PFSK-1 (cell line): ENCODE measurements around the gene AUTS2.

Experiments
- FOXP2 ChIP-seq: optimal IDR thresholded peaks from 2 replicates; pipeline ENCODE3; 2011; ENCODE audit warnings: borderline replicate concordance, control low read depth, inconsistent platforms; ENCODE audit not compliant: insufficient read depth; ENCODE audit errors: extremely low read length, extremely low read depth
- POLR2AphosphoS5 ChIP-seq: IDR thresholded peaks from 2 replicates; pipeline ENCODE4 v1.6.1; 2012; ENCODE audit warnings: low read depth, mild to moderate bottlenecking, control low read depth, low read length, moderate library complexity
- SIN3A ChIP-seq: IDR thresholded peaks from 2 replicates; pipeline ENCODE4 v1.6.1; 2012; ENCODE audit warnings: mild to moderate bottlenecking, low read length, moderate library complexity, borderline replicate concordance; ENCODE audit not compliant: insufficient read depth
- TAF1 ChIP-seq: IDR thresholded peaks from 2 replicates; pipeline ENCODE4 v1.6.1; 2012; ENCODE audit warnings: low read length, control low read depth, borderline replicate concordance; ENCODE audit not compliant: insufficient read depth
- TF ChIP-seq, protein P1 (sequence below), 2 experiments: IDR thresholded peaks; 2 replicates each; pipeline versions ENCODE4 v1.6.1 to v1.8.0; 2011 to 2012; ENCODE audit warnings: low read depth in 2 of 2, low read length in 2 of 2, control low read depth in 1 of 2, inconsistent platforms in 1 of 2, mild to moderate bottlenecking in 1 of 2, moderate library complexity in 1 of 2; ENCODE audit not compliant: insufficient read depth in 1 of 2

The AUTS2 gene

DNA sequence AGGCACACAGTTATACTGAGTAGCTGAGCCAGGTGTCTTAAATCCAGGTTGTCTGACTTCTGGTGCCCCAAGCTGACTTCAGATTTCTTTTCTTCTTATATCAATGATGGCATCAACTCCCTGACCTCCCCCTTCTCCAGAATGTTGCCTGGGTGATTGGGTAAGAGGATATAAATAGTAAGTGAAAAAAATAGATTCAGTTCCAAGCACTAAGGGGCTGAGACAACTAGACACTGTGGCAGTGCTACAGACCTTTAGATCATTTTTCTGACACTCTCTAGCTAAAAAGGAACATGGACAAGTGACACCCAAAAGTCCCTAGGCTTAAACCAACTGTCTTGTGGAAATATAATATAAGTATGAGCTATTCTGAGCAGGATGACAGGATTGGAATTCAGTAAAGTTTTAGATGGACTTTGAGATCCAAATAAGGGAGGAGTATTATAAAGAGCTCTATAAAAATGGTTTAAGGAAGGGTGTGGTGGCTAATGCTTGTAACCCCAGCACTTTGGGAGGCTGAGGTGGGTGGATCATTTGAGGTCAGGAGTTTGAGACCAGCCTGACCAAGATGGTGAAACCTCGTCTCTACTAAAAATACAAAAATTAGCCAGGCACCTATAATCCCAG is 944.6 kb downstream of the AUTS2 start:
- TF ChIP-seq, protein P1, sequence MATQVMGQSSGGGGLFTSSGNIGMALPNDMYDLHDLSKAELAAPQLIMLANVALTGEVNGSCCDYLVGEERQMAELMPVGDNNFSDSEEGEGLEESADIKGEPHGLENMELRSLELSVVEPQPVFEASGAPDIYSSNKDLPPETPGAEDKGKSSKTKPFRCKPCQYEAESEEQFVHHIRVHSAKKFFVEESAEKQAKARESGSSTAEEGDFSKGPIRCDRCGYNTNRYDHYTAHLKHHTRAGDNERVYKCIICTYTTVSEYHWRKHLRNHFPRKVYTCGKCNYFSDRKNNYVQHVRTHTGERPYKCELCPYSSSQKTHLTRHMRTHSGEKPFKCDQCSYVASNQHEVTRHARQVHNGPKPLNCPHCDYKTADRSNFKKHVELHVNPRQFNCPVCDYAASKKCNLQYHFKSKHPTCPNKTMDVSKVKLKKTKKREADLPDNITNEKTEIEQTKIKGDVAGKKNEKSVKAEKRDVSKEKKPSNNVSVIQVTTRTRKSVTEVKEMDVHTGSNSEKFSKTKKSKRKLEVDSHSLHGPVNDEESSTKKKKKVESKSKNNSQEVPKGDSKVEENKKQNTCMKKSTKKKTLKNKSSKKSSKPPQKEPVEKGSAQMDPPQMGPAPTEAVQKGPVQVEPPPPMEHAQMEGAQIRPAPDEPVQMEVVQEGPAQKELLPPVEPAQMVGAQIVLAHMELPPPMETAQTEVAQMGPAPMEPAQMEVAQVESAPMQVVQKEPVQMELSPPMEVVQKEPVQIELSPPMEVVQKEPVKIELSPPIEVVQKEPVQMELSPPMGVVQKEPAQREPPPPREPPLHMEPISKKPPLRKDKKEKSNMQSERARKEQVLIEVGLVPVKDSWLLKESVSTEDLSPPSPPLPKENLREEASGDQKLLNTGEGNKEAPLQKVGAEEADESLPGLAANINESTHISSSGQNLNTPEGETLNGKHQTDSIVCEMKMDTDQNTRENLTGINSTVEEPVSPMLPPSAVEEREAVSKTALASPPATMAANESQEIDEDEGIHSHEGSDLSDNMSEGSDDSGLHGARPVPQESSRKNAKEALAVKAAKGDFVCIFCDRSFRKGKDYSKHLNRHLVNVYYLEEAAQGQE (IDR thresholded peaks at IDR 0.05; ENCODE audit: insufficient read depth in 1 of 2, low read depth in 2 of 2, low read length in 2 of 2): no peak
- no peak for TF ChIP-seq POLR2AphosphoS5
- no peak for TF ChIP-seq SIN3A
- TF ChIP-seq FOXP2: no peak
- TF ChIP-seq TAF1: no peak

DNA sequence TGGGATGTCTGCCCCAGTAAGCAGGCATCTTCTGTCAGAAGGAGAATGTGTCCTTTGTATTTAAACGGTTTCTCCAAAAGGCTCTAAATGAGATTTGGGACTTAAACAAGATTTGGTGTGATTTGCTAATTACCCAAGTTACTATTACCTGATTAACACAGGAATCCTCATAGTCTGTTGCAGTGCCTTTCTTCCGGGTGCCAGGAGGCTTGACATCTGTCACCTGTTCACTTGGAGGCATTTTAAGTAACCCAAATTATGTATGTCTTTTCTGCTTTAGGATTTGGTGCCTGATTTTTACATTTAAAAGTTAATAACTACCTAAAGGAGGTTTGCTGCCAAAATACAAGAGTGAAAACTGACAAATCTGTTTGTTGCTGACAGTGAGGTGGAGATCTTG is 945.7 kb downstream of the AUTS2 start:
- TF ChIP-seq TAF1: no peak
- TF ChIP-seq, protein P1 (IDR thresholded peaks at IDR 0.05; ENCODE audit: insufficient read depth in 1 of 2, low read depth in 2 of 2, low read length in 2 of 2): no peak
- no peak for TF ChIP-seq FOXP2
- no peak for TF ChIP-seq POLR2AphosphoS5
- no peak for TF ChIP-seq SIN3A

DNA sequence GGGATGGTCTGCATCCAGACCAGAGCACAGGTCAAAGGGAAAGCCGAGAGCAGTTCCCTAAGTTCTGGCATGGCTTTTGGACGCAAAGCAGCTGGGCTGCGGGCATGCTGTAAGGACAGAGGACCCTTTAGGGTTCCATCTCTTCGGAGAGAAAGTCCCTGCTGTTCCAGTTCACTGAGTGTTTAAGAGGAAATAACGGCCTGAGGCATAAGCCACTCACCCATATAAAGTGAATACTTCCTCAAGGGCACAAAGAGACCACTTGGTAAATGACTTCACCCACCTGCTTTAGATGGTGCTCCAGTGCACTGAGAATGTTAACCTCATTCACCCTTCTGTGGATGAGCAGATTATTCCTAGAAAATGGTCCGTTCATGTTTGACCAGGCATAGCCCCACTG is 946.9 kb downstream of the AUTS2 start:
- TF ChIP-seq SIN3A: no peak
- no peak for TF ChIP-seq FOXP2
- TF ChIP-seq, protein P1 (IDR thresholded peaks at IDR 0.05; ENCODE audit: insufficient read depth in 1 of 2, low read depth in 2 of 2, low read length in 2 of 2): no peak
- TF ChIP-seq TAF1: no peak
- TF ChIP-seq POLR2AphosphoS5: no peak

DNA sequence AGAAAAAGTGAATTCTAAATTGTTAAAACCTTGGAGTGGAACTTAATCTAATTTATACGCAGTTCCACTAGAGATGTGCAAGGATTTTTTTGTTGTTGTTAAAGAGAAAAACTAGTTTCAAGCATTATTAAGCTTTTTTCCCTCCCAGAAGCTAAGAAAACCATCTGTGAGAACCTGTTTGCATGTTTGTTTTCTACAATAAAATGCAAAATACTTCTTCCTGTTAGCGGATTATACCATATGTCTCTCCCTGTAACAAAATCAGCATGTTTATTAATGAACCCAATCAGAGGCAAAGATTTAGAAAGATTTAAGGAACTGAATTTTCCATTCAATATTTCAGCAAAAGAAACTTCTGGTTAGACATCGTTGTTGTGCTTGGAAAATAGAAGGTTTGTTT is 953.9 kb downstream of the AUTS2 start:
- TF ChIP-seq TAF1 (no peak), POLR2AphosphoS5 (no peak), FOXP2 (no peak), SIN3A (no peak)
- TF ChIP-seq, protein P1 (IDR thresholded peaks at IDR 0.05; ENCODE audit: insufficient read depth in 1 of 2, low read depth in 2 of 2, low read length in 2 of 2): no peak
